Measurements from ENCODE around the gene HOXD13. TPM values are rescaled to one million over a fixed set of nuclear protein-coding genes. Genes with fewer than 3 reads are reported as not detected.

Gene HOXD13
- total and polyA plus RNA-seq, 2 of the 13 experiments (the other 11 are each of a cell fraction or from before 2014, with no cell fraction given) = not detected

- TF ChIP-seq ZNF318 (CRISPR knock-in tag; IDR thresholded peaks at IDR 0.05) = no peak
- TF ChIP-seq, protein P1, sequence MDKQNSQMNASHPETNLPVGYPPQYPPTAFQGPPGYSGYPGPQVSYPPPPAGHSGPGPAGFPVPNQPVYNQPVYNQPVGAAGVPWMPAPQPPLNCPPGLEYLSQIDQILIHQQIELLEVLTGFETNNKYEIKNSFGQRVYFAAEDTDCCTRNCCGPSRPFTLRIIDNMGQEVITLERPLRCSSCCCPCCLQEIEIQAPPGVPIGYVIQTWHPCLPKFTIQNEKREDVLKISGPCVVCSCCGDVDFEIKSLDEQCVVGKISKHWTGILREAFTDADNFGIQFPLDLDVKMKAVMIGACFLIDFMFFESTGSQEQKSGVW (CRISPR knock-in tag; IDR thresholded peaks at IDR 0.05; ENCODE audit: borderline replicate concordance) = no peak
- no peak for TF ChIP-seq YEATS4 (CRISPR knock-in tag; IDR thresholded peaks at IDR 0.05; ENCODE audit: borderline replicate concordance)
Observed at GRCh38 chr2:176103194-176103593, 10.7 kb downstream of the HOXD13 start (continued).

Measured in HepG2 (cell line).